Stimulated activated CD8-positive, alpha-beta memory T cell treated with anti-CD3 and anti-CD28 coated beads, Interleukin-15, amount 100 ng/mL, for 24 hours (primary cell): ENCODE measurements around the gene ADRA2B.
"Not testable (repeated sequence)": the region's sequence is repeated elsewhere in the genome, so short reads cannot be mapped to it uniquely, and the experiment has no call there.

ENCODE experiments used
- DNase-seq: peaks from one replicate; pipeline ENCODE4 v3.0.0-alpha.2; 2020; ENCODE audit warnings: low read depth

Gene ADRA2B

GRCh38 chr2:96067098-96067660 lies 49.2 kb downstream of the ADRA2B start:
- not testable (repeated sequence) for DNase-seq

- not testable (repeated sequence) for DNase-seq
Observed at GRCh38 chr2:96066511-96066910, 49.9 kb downstream of the ADRA2B start.

GRCh38 chr2:96065954-96066353 lies 50.4 kb downstream of the ADRA2B start:
- not testable (repeated sequence) for DNase-seq

GRCh38 chr2:96065381-96065930 lies 50.9 kb downstream of the ADRA2B start:
- DNase-seq: no peak

- DNase-seq: not testable (repeated sequence)
Observed at GRCh38 chr2:96064760-96065159, 51.6 kb downstream of the ADRA2B start.

GRCh38 chr2:96064047-96064675 lies 52.2 kb downstream of the ADRA2B start:
- not testable (repeated sequence) for DNase-seq

- not testable (repeated sequence) for DNase-seq
Observed at GRCh38 chr2:96063116-96063899, 53.1 kb downstream of the ADRA2B start.
